MCF 10A (cell line): ENCODE measurements around the gene GADD45A. TPM values are rescaled to one million over a fixed set of nuclear protein-coding genes. Genes with fewer than 3 reads are reported as not detected.

Source experiments
- BruUV-seq: library from RNA; stranded (reverse); fragments of 400-500 nt; replicated peaks from 2 replicates; lab custom pipeline; 2021; lab: Mats Ljungman, UMichigan
- CTCF ChIA-PET: fragments of 300-600 bp; sonication (Branson Sonifier 250); formaldehyde crosslinking; extraction: SDS; loops from one replicate; lab custom pipeline; 2021; ENCODE audit warnings: antibody characterized with exemption, inconsistent platforms; lab: Yijun Ruan, JAX
- POLR2A ChIA-PET: fragments of 300-600, 350-650 bp; sonication (Branson Sonifier 250); formaldehyde crosslinking; extraction: SDS; loops from one replicate; lab custom pipeline; 2020; ENCODE audit warnings: antibody characterized with exemption, inconsistent platforms; lab: Yijun Ruan, JAX
- DNase-seq: peaks from one replicate; pipeline ENCODE4 v3.0.0-alpha.2; 2018; ENCODE audit not compliant: unreplicated experiment
- H3K27ac Mint-ChIP-seq: one replicate; pipeline ENCODE4 v1.8.0; 2022; ENCODE audit warnings: mild to moderate bottlenecking, low read depth, mixed read lengths; ENCODE audit not compliant: unreplicated experiment
- H3K27me3 Mint-ChIP-seq: one replicate; pipeline ENCODE4 v1.8.0; 2022; ENCODE audit warnings: mixed read lengths; ENCODE audit not compliant: insufficient read depth, unreplicated experiment
- H3K36me3 Mint-ChIP-seq: one replicate; pipeline ENCODE4 v1.8.0; 2022; ENCODE audit warnings: mild to moderate bottlenecking, moderate library complexity, mixed read lengths; ENCODE audit not compliant: insufficient read depth, unreplicated experiment
- H3K4me1 Mint-ChIP-seq: one replicate; pipeline ENCODE4 v1.8.0; 2022; ENCODE audit warnings: mixed read lengths; ENCODE audit not compliant: insufficient read depth, unreplicated experiment
- H3K4me3 Mint-ChIP-seq: one replicate; pipeline ENCODE4 v1.8.0; 2022; ENCODE audit warnings: mild to moderate bottlenecking, moderate library complexity, mixed read lengths; ENCODE audit not compliant: unreplicated experiment
- H3K9me3 Mint-ChIP-seq: one replicate; pipeline ENCODE4 v1.8.0; 2022; ENCODE audit warnings: mixed read lengths; ENCODE audit not compliant: unreplicated experiment
- CTCF ChIP-seq: fragments of 200-600 bp; IDR thresholded peaks from one replicate; pipeline ENCODE4 v1.8.0; 2022; ENCODE audit warnings: antibody characterized with exemption, mild to moderate bottlenecking; ENCODE audit not compliant: unreplicated experiment
- intact Hi-C: fragments of 100-400 bp; cut with micrococcal nuclease; formaldehyde crosslinking; loops from 2 replicates; pipeline ENCODE4 v1.14.1; 2022
- total RNA-seq: library from RNA; stranded (reverse); gene quantifications from 2 replicates; pipeline ENCODE4 v1.2.3, GENCODE V29; 2022

Gene GADD45A
- total RNA-seq, 1 experiment from 2014 or later: 225 TPM

- Mint-ChIP-seq H3K9me3 (no peaks in the 10 kb centered on the region), H3K4me3 (no peak overlapping the region), H3K27me3 (no peaks in the 10 kb centered on the region), H3K36me3 (no peaks in the 10 kb centered on the region), H3K27ac (peak overlapping the region; percentile 96), H3K4me1 (peaks cover 34% of the 10 kb centered on the region)
- intact Hi-C loops: no loop called here
- POLR2A ChIA-PET: interaction anchor here (0.7 to 7.0 kb wide), 5 partner anchors 8 to 109 kb away, joined by 3 to 56 read pairs (median 4); no protein-coding TSS in a partner anchor
- TF ChIP-seq CTCF: no peak
- CTCF ChIA-PET: interaction anchor here (0.7 to 1.0 kb wide), 2 partner anchors 8 to 14 kb away, joined by 3 read pairs; no protein-coding TSS in a partner anchor
- no TSS peak for BruUV-seq
- no peak for DNase-seq
Measured at GRCh38 chr1:67735206-67735605, 50.2 kb downstream of the GADD45A start.

GRCh38 chr1:67735806-67736627 lies 51.0 kb downstream of the GADD45A start:
- DNase-seq: peak; percentile 98
- no peaks in the 10 kb centered on the region for H3K27me3 Mint-ChIP-seq
- ChIA-PET CTCF (interaction anchor here (0.7 to 3.0 kb wide), 2 partner anchors 13 to 24 kb away, joined by 3 to 12 read pairs; no protein-coding TSS in a partner anchor), POLR2A (interaction anchor here (0.7 to 7.0 kb wide), 10 partner anchors 9 to 306 kb away, joined by 3 to 65 read pairs (median 4); partner anchors contain the start of genes GADD45A and SERBP1)
- H3K4me3 Mint-ChIP-seq: peak overlapping the region; percentile 64
- no peaks in the 10 kb centered on the region for H3K36me3 Mint-ChIP-seq
- TF ChIP-seq CTCF: no peak
- intact Hi-C loops: loop anchor here (1.0 kb wide), 1 partner anchor 13 kb away; no protein-coding TSS in a partner anchor
- no TSS peak for BruUV-seq
- H3K4me1 Mint-ChIP-seq: peaks cover 34% of the 10 kb centered on the region
- no peaks in the 10 kb centered on the region for H3K9me3 Mint-ChIP-seq
- H3K27ac Mint-ChIP-seq: peak overlapping the region; percentile 96

- Mint-ChIP-seq H3K36me3 (no peaks in the 10 kb centered on the region), H3K27ac (peak overlapping the region; percentile 96), H3K9me3 (no peaks in the 10 kb centered on the region), H3K4me1 (peaks cover 31% of the 10 kb centered on the region), H3K27me3 (no peaks in the 10 kb centered on the region), H3K4me3 (peak overlapping the region; percentile 64)
- intact Hi-C loops: loop anchor here (1.0 kb wide), 1 partner anchor 13 kb away; no protein-coding TSS in a partner anchor
- TF ChIP-seq CTCF: no peak
- CTCF ChIA-PET: interaction anchor here (0.6 to 3.0 kb wide), 5 partner anchors 10 to 975 kb away, joined by 3 to 12 read pairs (median 8); no protein-coding TSS in a partner anchor
- no TSS peak for BruUV-seq
- POLR2A ChIA-PET: interaction anchor here (0.9 to 7.0 kb wide), 10 partner anchors 10 to 307 kb away, joined by 3 to 65 read pairs (median 6); partner anchors contain the start of genes GADD45A and SERBP1
- no peak for DNase-seq
Measured at GRCh38 chr1:67736750-67737149, 51.7 kb downstream of the GADD45A start.

GRCh38 chr1:67737875-67738274 lies 52.9 kb downstream of the GADD45A start:
- Mint-ChIP-seq H3K36me3 (no peaks in the 10 kb centered on the region), H3K27me3 (no peaks in the 10 kb centered on the region), H3K4me3 (no peak overlapping the region), H3K4me1 (peaks cover 29% of the 10 kb centered on the region), H3K9me3 (no peaks in the 10 kb centered on the region), H3K27ac (peak overlapping the region; percentile 96)
- ChIA-PET CTCF (interaction anchor here (0.7 to 3.0 kb wide), 7 partner anchors 17 to 202 kb away, joined by 3 to 12 read pairs (median 5); partner anchors contain the start of gene GADD45A), POLR2A (interaction anchor here (1.0 to 7.0 kb wide), 7 partner anchors 9 to 169 kb away, joined by 3 to 65 read pairs (median 6); partner anchors contain the start of gene GADD45A)
- no peak for DNase-seq
- intact Hi-C loops: no loop called here
- no TSS peak for BruUV-seq
- TF ChIP-seq CTCF: no peak
